ENCODE measurements around the gene GNG11. TPM values are rescaled to one million over a fixed set of nuclear protein-coding genes. Genes with fewer than 3 reads are reported as not detected.

GNG11 gene
- total RNA-seq, 4 donors from 2014 or later: 10.7 to 43.4 (median 26.3) TPM

DNA sequence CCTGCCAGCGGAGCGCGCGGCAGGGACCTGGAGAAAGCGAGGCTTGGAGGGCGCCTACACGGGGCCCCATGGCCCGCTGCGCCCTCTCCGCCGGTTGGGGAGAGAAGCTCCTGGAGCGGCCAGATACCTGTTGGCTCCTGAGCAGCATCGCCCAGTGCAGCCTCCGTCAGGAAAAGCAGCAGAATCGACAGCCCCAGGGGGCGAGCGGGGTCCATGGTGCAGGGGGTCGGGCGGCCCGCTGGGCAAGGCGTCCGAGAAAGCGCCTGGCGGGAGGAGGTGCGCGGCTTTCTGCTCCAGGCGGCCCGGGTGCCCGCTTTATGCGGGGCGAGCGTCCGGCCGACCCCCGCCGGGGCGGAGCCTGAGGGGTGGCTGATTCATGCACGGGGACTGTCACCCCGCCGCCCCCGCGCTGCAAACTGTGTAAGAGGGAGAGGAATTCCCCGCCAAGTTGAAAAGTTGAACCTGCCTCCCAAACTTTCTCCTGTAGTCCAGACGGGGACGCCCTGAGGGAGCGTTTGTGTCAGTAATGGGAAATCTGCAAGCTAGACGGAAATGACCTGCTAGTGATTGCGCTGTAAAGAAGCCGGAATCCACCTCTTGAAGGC, 31.0 kb upstream of the GNG11 start, which contains the start of gene TFPI2:
TSS of gene TFPI2 (minus strand) at position 290 of the 605 bp plus-strand sequence. CDS start at position 215, 75 bp downstream.
- TF ChIP-seq, protein P1, sequence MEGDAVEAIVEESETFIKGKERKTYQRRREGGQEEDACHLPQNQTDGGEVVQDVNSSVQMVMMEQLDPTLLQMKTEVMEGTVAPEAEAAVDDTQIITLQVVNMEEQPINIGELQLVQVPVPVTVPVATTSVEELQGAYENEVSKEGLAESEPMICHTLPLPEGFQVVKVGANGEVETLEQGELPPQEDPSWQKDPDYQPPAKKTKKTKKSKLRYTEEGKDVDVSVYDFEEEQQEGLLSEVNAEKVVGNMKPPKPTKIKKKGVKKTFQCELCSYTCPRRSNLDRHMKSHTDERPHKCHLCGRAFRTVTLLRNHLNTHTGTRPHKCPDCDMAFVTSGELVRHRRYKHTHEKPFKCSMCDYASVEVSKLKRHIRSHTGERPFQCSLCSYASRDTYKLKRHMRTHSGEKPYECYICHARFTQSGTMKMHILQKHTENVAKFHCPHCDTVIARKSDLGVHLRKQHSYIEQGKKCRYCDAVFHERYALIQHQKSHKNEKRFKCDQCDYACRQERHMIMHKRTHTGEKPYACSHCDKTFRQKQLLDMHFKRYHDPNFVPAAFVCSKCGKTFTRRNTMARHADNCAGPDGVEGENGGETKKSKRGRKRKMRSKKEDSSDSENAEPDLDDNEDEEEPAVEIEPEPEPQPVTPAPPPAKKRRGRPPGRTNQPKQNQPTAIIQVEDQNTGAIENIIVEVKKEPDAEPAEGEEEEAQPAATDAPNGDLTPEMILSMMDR (IDR thresholded peaks at IDR 0.05): no peak
- TF ChIP-seq POLR2A (IDR thresholded peaks at IDR 0.05): no peak
- H3K27me3 ChIP-seq: no peaks in the 10 kb centered on the region
- H3K9me3 ChIP-seq: no peaks in the 10 kb centered on the region
- H3K4me3 ChIP-seq (replicated peaks in 1 of 3): peak within 1 kb of the TSS in 2 of 3 donors; percentile 16 to 31
- H3K4me1 ChIP-seq: peaks cover 0 to 8% of the 10 kb centered on the region in 2 donors
- DNase-seq: peak in 1 of 2 donors; percentile 2
- WGBS, 2 donors: 1% methylated on average over 18 to 39 of the region's 49 CpGs
- H3K27ac ChIP-seq: no peak within 1 kb of the TSS
- H3K36me3 ChIP-seq: no peaks in the 10 kb centered on the region
- intact Hi-C loops (cut with DNase I): loop anchor here (10.0 kb wide), 1 partner anchor 194 kb away; no protein-coding TSS in a partner anchor

DNA sequence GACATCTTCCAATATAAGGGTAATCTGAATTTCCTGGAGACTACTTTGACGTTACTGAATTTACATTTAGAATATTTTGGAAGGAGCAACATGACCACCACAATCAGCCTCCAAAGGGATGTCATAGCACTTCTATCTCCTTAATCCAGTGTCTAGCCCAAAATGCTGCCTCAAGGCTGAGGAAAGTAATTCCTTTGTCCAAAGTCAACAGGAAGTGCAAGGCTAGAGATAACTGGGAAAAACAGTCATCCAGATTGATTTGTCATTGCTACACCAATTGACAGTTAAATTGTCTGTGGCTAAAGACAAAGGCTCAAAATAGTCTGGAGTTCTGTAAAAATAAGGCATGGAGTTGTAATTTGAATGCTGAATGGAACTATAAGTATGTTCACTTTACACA, 27.1 kb upstream of the GNG11 start:
- DNase-seq: no peak
- Histone ChIP-seq H3K36me3 (no peaks in the 10 kb centered on the region), H3K9me3 (no peaks in the 10 kb centered on the region), H3K4me1 (peaks cover 0 to 8% of the 10 kb centered on the region in 2 donors), H3K4me3 (replicated peaks in 1 of 3) (no peak overlapping the region), H3K27me3 (no peaks in the 10 kb centered on the region), H3K27ac (no peak overlapping the region)
- intact Hi-C loops (cut with DNase I): loop anchor here (10.0 kb wide), 1 partner anchor 190 kb away; no protein-coding TSS in a partner anchor
- WGBS, 2 donors: 73 to 81% methylated on average over 1 of the region's 1 CpG
- TF ChIP-seq POLR2A (IDR thresholded peaks at IDR 0.05): no peak

DNA sequence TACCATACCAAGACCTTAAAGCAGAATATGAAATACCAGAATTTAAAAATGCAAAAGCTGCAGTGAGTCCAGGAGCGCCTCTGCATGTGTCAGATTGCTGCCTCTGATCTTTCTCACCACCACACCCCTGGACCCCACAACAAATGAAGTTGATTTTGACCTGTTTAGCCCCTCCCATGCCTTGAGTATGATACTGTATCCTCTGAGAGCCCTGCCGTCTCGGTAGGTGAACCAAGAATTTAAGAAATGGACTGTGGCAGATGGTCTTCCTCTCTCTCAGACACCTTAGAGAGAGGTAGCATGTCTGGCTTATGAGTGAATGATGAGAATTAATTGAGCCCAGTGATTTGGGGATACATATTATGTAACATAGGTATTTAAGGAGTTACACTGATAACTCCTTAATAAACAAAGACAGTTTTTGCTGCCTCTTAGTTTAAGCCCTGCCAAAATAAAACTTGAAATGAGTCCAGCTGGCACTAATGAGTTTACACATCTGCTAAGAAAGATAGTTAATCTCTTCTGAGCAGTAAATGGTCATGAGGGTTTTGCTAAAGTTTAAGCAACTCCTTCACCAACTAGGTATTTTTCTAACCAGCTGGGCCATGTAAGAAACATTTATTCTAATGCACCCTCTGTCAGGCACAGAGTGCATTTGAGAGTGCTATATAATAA, 26.4 kb upstream of the GNG11 start:
- no peak overlapping the region for H3K4me3 ChIP-seq (replicated peaks in 1 of 3)
- H3K36me3 ChIP-seq: no peaks in the 10 kb centered on the region
- peaks cover 0 to 7% of the 10 kb centered on the region in 2 donors for H3K4me1 ChIP-seq
- 70 to 74% methylated on average over 3 of the region's 3 CpGs for WGBS, 2 donors
- intact Hi-C loops (cut with DNase I): loop anchor here (10.0 kb wide), 1 partner anchor 190 kb away; no protein-coding TSS in a partner anchor
- no peak for DNase-seq
- no peaks in the 10 kb centered on the region for H3K9me3 ChIP-seq
- TF ChIP-seq POLR2A (IDR thresholded peaks at IDR 0.05): no peak
- TF ChIP-seq, protein P1 (IDR thresholded peaks at IDR 0.05): no peak
- no peak overlapping the region for H3K27ac ChIP-seq
- H3K27me3 ChIP-seq: no peaks in the 10 kb centered on the region

DNA sequence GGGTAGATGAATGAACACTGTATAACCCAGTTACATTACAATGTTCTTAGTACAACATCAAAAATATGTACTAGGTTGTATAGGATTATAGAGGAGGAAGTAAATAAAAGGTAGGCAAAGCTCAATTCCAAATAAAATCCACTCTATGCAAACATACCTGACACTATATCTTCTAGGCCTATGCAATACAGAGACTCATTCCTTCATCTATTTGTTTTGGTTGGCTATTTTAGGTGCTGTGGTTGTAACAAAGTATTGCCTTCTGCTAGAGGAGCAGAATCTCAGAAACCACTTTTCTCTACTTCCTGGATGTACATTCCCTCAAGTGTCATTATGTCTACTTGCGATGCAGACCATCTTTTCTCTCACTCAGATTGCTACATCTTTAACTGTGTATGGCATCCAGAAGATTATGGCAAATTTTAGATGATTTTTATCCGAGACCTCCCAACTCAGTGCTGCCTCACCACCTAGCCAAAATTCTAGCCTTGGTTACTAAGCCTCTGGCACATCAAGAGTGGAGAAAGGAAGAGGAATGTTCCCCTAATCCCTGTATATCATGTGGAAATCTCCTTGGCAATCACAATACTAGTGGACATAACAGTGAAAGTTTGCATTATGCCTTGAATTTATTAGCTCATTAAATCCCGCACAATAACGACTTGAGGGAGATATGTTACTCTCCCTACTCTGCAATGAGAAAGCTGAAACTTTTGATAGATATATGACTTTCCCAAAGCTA, 25.5 kb upstream of the GNG11 start:
- Histone ChIP-seq H3K4me3 (replicated peaks in 1 of 3) (no peak overlapping the region), H3K4me1 (no peaks in the 10 kb centered on the region), H3K27me3 (no peaks in the 10 kb centered on the region), H3K36me3 (no peaks in the 10 kb centered on the region), H3K27ac (no peak overlapping the region), H3K9me3 (no peaks in the 10 kb centered on the region)
- WGBS, 2 donors: 84 to 86% methylated on average over 4 of the region's 4 CpGs
- DNase-seq: no peak
- intact Hi-C loops (cut with DNase I): loop anchor here (10.0 kb wide), 1 partner anchor 189 kb away; no protein-coding TSS in a partner anchor
- TF ChIP-seq POLR2A (IDR thresholded peaks at IDR 0.05): no peak
- TF ChIP-seq, protein P1 (IDR thresholded peaks at IDR 0.05): no peak

DNA sequence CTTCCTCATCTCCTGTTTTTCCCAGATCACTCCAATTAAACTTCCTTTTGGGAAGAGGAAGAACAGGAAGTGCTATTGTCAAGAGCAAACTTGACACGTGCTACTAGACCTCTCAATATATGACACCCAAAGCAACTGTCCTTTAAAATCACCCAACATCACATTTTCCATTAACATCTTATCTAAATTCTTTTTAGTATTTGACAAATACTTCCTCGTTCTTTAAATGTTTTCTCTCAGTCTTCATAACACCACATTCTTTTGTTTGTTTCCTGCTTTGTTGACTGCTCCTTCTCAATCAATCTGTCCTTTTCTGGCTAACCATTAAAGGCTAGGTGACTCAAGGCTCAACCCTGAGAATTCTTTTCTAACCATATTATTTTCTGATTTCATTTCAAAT, 23.9 kb upstream of the GNG11 start:
- WGBS, 2 donors: 61 to 69% methylated on average over 2 of the region's 2 CpGs
- DNase-seq: no peak
- Histone ChIP-seq H3K9me3 (no peaks in the 10 kb centered on the region), H3K27me3 (no peaks in the 10 kb centered on the region), H3K4me3 (replicated peaks in 1 of 3) (no peak overlapping the region), H3K36me3 (no peaks in the 10 kb centered on the region), H3K4me1 (no peaks in the 10 kb centered on the region), H3K27ac (no peak overlapping the region)
- intact Hi-C loops (cut with DNase I): loop anchor here (10.0 kb wide), 1 partner anchor 187 kb away; no protein-coding TSS in a partner anchor
- TF ChIP-seq POLR2A (IDR thresholded peaks at IDR 0.05): no peak
- TF ChIP-seq, protein P1 (IDR thresholded peaks at IDR 0.05): no peak

Measured in thyroid gland (tissue), 4 donors.